Choroid plexus epithelial cell (primary cell): ENCODE data around the gene NLRP1.
"Not testable (repeated sequence)": the region's sequence is repeated elsewhere in the genome, so short reads cannot be mapped to it uniquely, and the experiment has no call there.

ENCODE experiments used
- DNase-seq: peaks from one replicate; pipeline ENCODE4 v3.0.0-alpha.2; 2010; ENCODE audit warnings: low read depth
- H3K4me3 ChIP-seq: 2 replicates; pipeline ENCODE4 v1.5.1; 2011; ENCODE audit warnings: low read depth, mild to moderate bottlenecking, control low read depth, low read length, moderate library complexity
- CTCF ChIP-seq: conservative IDR thresholded peaks from 2 replicates; pipeline ENCODE4 v1.5.1; 2011; ENCODE audit warnings: low read depth, mild to moderate bottlenecking, control low read depth, inconsistent platforms, low read length, moderate library complexity

NLRP1 gene

GRCh38 chr17:5582209-5583185 is 1.8 kb downstream of the NLRP1 start:
- no peak for TF ChIP-seq CTCF
- no peak for DNase-seq
- H3K4me3 ChIP-seq: no peak overlapping the region

GRCh38 chr17:5581655-5582054 is 2.7 kb downstream of the NLRP1 start:
- DNase-seq: no peak
- H3K4me3 ChIP-seq: no peak overlapping the region
- no peak for TF ChIP-seq CTCF

- H3K4me3 ChIP-seq: no peak overlapping the region
- TF ChIP-seq CTCF: no peak
- DNase-seq: no peak
Measured at GRCh38 chr17:5580969-5581368, 3.3 kb downstream of the NLRP1 start.

GRCh38 chr17:5580367-5580766 is 3.9 kb downstream of the NLRP1 start:
- no peak overlapping the region for H3K4me3 ChIP-seq
- TF ChIP-seq CTCF: no peak
- peak; percentile 23 for DNase-seq

- not testable (repeated sequence) for H3K4me3 ChIP-seq, DNase-seq
Measured at GRCh38 chr17:5578768-5579167, 5.5 kb downstream of the NLRP1 start.

GRCh38 chr17:5573017-5573416 is 11.3 kb downstream of the NLRP1 start:
- DNase-seq, H3K4me3 ChIP-seq: not testable (repeated sequence)

GRCh38 chr17:5571281-5571680 is 13.0 kb downstream of the NLRP1 start:
- H3K4me3 ChIP-seq: no peak overlapping the region
- DNase-seq: no peak
- no peak for TF ChIP-seq CTCF

- no peak for DNase-seq
- no peak overlapping the region for H3K4me3 ChIP-seq
- no peak for TF ChIP-seq CTCF
Measured at GRCh38 chr17:5565808-5566207, 18.5 kb downstream of the NLRP1 start.
